NCI-H2227 (cell line): ENCODE measurements around the gene MLF1.
"Not testable (repeated sequence)": the region's sequence is repeated elsewhere in the genome, so short reads cannot be mapped to it uniquely, and the experiment has no call there.

Source experiments
- DNase-seq: peaks from one replicate; lab custom pipeline; 2025; ENCODE audit not compliant: unreplicated experiment; lab: John Stamatoyannopoulos, UW

Gene MLF1

GRCh38 chr3:158570999-158571702 lies at the start of gene MLF1:
Gene MLF1, plus strand, starts transcription at chr3:158571194. Its CDS starts 107 bp downstream, at chr3:158571301.
- DNase-seq: peak; percentile 95

- no peak for DNase-seq
Observed at GRCh38 chr3:158522221-158523136, 48.5 kb upstream of the MLF1 start.

- no peak for DNase-seq
Observed at GRCh38 chr3:158528076-158528674, 42.8 kb upstream of the MLF1 start.

GRCh38 chr3:158531334-158531733 lies 39.7 kb upstream of the MLF1 start:
- DNase-seq: no peak

- peak; percentile 20 for DNase-seq
Observed at GRCh38 chr3:158532099-158532734, 38.8 kb upstream of the MLF1 start.

- DNase-seq: no peak
Observed at GRCh38 chr3:158535918-158536317, 35.1 kb upstream of the MLF1 start.

GRCh38 chr3:158539414-158540014 lies 31.5 kb upstream of the MLF1 start:
- peak; percentile 62 for DNase-seq

- no peak for DNase-seq
Observed at GRCh38 chr3:158540066-158540465, 30.9 kb upstream of the MLF1 start.

- no peak for DNase-seq
Observed at GRCh38 chr3:158548691-158549090, 22.3 kb upstream of the MLF1 start.

GRCh38 chr3:158549938-158550337 lies 21.1 kb upstream of the MLF1 start:
- not testable (repeated sequence) for DNase-seq

- no peak for DNase-seq
Observed at GRCh38 chr3:158552124-158552523, 18.9 kb upstream of the MLF1 start.

- no peak for DNase-seq
Observed at GRCh38 chr3:158559504-158559903, 11.5 kb upstream of the MLF1 start.

GRCh38 chr3:158560979-158561378 lies 10.0 kb upstream of the MLF1 start:
- no peak for DNase-seq

- no peak for DNase-seq
Observed at GRCh38 chr3:158562674-158563073, 8.3 kb upstream of the MLF1 start.

GRCh38 chr3:158563076-158563475 lies 7.9 kb upstream of the MLF1 start:
- DNase-seq: no peak

- no peak for DNase-seq
Observed at GRCh38 chr3:158565076-158565475, 5.9 kb upstream of the MLF1 start.

- DNase-seq: no peak
Observed at GRCh38 chr3:158568784-158569183, 2.2 kb upstream of the MLF1 start.

- no peak for DNase-seq
Observed at GRCh38 chr3:158569794-158570193, 1.2 kb upstream of the MLF1 start.

GRCh38 chr3:158571969-158572765 lies 1.2 kb downstream of the MLF1 start:
- DNase-seq: no peak

GRCh38 chr3:158572766-158573060 lies 1.7 kb downstream of the MLF1 start:
- DNase-seq: no peak
